ENCODE measurements around the gene PIK3R3. TPM values are rescaled to one million over a fixed set of nuclear protein-coding genes. Genes with fewer than 3 reads are reported as not detected.

The PIK3R3 gene
- total RNA-seq, 2 donors from 2014 or later: 8.2 TPM

GRCh38 chr1:46010611-46011010 lies 121.8 kb downstream of the PIK3R3 start:
- no peaks in the 10 kb centered on the region for H3K4me1 ChIP-seq
- no peak for DNase-seq
- no peak overlapping the region for H3K27ac ChIP-seq
- intact Hi-C loops (cut with DNase I): no loop called here
- H3K27me3 ChIP-seq: no peaks in the 10 kb centered on the region
- no peak for TF ChIP-seq CTCF (IDR thresholded peaks at IDR 0.05)
- no peaks in the 10 kb centered on the region for H3K9me3 ChIP-seq
- H3K4me3 ChIP-seq: no peak overlapping the region
- peaks cover 16% of the 10 kb centered on the region for H3K36me3 ChIP-seq
- H3K9ac ChIP-seq (ENCODE audit: low read depth in 2 of 2, low read length in 2 of 2): no peak overlapping the region

- Histone ChIP-seq H3K36me3 (peaks cover 16% of the 10 kb centered on the region), H3K4me1 (no peaks in the 10 kb centered on the region), H3K9me3 (no peaks in the 10 kb centered on the region), H3K9ac (ENCODE audit: low read depth in 2 of 2, low read length in 2 of 2) (no peak overlapping the region), H3K4me3 (no peak overlapping the region), H3K27me3 (no peaks in the 10 kb centered on the region), H3K27ac (no peak overlapping the region)
- intact Hi-C loops (cut with DNase I): no loop called here
- TF ChIP-seq CTCF (IDR thresholded peaks at IDR 0.05): no peak
- DNase-seq: no peak
Observed at GRCh38 chr1:46008585-46008984, 123.8 kb downstream of the PIK3R3 start.

- intact Hi-C loops (cut with DNase I): no loop called here
- no peak for TF ChIP-seq CTCF (IDR thresholded peaks at IDR 0.05)
- Histone ChIP-seq H3K36me3 (peaks cover 10% of the 10 kb centered on the region), H3K4me3 (no peak overlapping the region), H3K4me1 (no peaks in the 10 kb centered on the region), H3K27me3 (no peaks in the 10 kb centered on the region), H3K9ac (ENCODE audit: low read depth in 2 of 2, low read length in 2 of 2) (no peak overlapping the region), H3K27ac (no peak overlapping the region), H3K9me3 (no peaks in the 10 kb centered on the region)
- no peak for DNase-seq
Observed at GRCh38 chr1:46005594-46005993, 126.8 kb downstream of the PIK3R3 start.

GRCh38 chr1:46004492-46004891 lies 127.9 kb downstream of the PIK3R3 start:
- TF ChIP-seq CTCF (IDR thresholded peaks at IDR 0.05): no peak
- peaks cover 8% of the 10 kb centered on the region for H3K36me3 ChIP-seq
- H3K27ac ChIP-seq: no peak overlapping the region
- H3K9me3 ChIP-seq: no peaks in the 10 kb centered on the region
- H3K4me3 ChIP-seq: no peak overlapping the region
- DNase-seq: no peak
- H3K9ac ChIP-seq (ENCODE audit: low read depth in 2 of 2, low read length in 2 of 2): no peak overlapping the region
- H3K27me3 ChIP-seq: no peaks in the 10 kb centered on the region
- H3K4me1 ChIP-seq: no peaks in the 10 kb centered on the region
- intact Hi-C loops (cut with DNase I): no loop called here

GRCh38 chr1:46003315-46003714 lies 129.1 kb downstream of the PIK3R3 start:
- DNase-seq: no peak
- intact Hi-C loops (cut with DNase I): no loop called here
- H3K4me3 ChIP-seq: no peak overlapping the region

More at GRCh38 chr1:46003315-46003714, 129.1 kb downstream of the PIK3R3 start:
- Histone ChIP-seq H3K9me3 (no peaks in the 10 kb centered on the region), H3K9ac (ENCODE audit: low read depth in 2 of 2, low read length in 2 of 2) (no peak overlapping the region), H3K4me1 (no peaks in the 10 kb centered on the region), H3K27me3 (no peaks in the 10 kb centered on the region), H3K36me3 (peaks cover under 1% of the 10 kb centered on the region), H3K27ac (no peak overlapping the region)
- no peak for TF ChIP-seq CTCF (IDR thresholded peaks at IDR 0.05)

Measured in colonic mucosa (tissue), 4 donors.